NB4 (cell line): ENCODE results near the gene IL1RN.

ENCODE experiments used
- CTCF ChIP-seq: IDR thresholded peaks from one replicate; pipeline ENCODE4 v1.5.1; 2012; ENCODE audit warnings: low read depth, low read length
- POLR2A ChIP-seq: IDR thresholded peaks from 2 replicates; pipeline ENCODE4 v1.6.1; 2011; ENCODE audit warnings: mild to moderate bottlenecking; ENCODE audit not compliant: insufficient read length; ENCODE audit errors: extremely low read depth
- TF ChIP-seq, protein P1 (sequence below): IDR thresholded peaks from 2 replicates; pipeline ENCODE4 v1.6.1; 2011; ENCODE audit warnings: low read depth, low read length

- TF ChIP-seq CTCF = no peak
- TF ChIP-seq POLR2A = no peak
- TF ChIP-seq, protein P1, sequence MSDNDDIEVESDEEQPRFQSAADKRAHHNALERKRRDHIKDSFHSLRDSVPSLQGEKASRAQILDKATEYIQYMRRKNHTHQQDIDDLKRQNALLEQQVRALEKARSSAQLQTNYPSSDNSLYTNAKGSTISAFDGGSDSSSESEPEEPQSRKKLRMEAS = no peak
Measured at GRCh38 chr2:113169002-113169530, 41.7 kb downstream of the IL1RN start.
